ENCODE measurements around the gene TRAPPC3L. TPM values are rescaled to one million over a fixed set of nuclear protein-coding genes. Genes with fewer than 3 reads are reported as not detected.

The TRAPPC3L gene
- total RNA-seq, 2 experiments from 2014 or later: not detected

DNA sequence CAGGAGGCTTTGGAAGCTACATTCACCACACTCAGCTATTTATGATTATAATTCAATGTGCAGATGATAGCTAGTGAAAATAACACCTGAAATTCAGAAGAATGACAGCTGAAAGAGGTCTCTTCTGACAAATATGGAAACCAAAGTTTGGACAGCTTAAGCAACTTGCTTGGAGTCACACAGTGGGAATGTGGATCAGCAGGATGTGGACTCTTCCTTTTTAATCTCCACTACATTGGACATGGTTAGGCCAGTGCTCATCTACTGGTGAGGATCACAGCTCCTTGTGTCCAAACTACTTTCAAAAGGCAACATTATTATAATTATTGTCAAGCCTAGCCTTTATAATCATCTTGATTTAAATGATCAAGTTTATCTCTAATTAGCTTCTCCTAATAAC lies 10.4 kb downstream of the TRAPPC3L start:
- Mint-ChIP-seq H3K9me3 (no peaks in the 10 kb centered on the region), H3K4me3 (no peak overlapping the region), H3K27me3 (peaks cover 31% of the 10 kb centered on the region), H3K4me1 (ENCODE audit: low read depth) (no peaks in the 10 kb centered on the region), H3K36me3 (ENCODE audit: low read depth) (no peaks in the 10 kb centered on the region), H3K27ac (no peak overlapping the region)
- Histone ChIP-seq H3K4me1 (ENCODE audit: insufficient read depth, low read length) (no peaks in the 10 kb centered on the region), H3K36me3 (ENCODE audit: insufficient read depth, low read length) (no peaks in the 10 kb centered on the region), H3K9me3 (ENCODE audit: control insufficient read depth in 1 of 2, insufficient read depth in 1 of 2, low read length in 2 of 2) (no peaks in the 10 kb centered on the region), H3K4me3 (ENCODE audit: low read length) (no peak overlapping the region), H3K27me3 (ENCODE audit: control insufficient read depth in 1 of 2, insufficient read depth in 2 of 2, low read length in 2 of 2) (peaks cover 0 to 5% of the 10 kb centered on the region in 2 experiments), H3K27ac (ENCODE audit: low read depth in 1 of 2, low read length in 2 of 2) (no peak overlapping the region)
- DNase-seq (no peak), ATAC-seq (ENCODE audit: poor library complexity) (no peak)
- ChIA-PET CTCF (interaction anchor here (1.2 to 2.8 kb wide), 3 partner anchors 26 to 266 kb away, joined by 3 to 17 read pairs (median 3); no protein-coding TSS in a partner anchor), POLR2A (interaction anchor here (0.8 to 0.9 kb wide), 2 partner anchors 36 to 255 kb away, joined by 3 to 4 read pairs; partner anchors contain the start of genes RWDD1 and TSPYL1)
- intact Hi-C loops (cut with DNase I, micrococcal nuclease): loop anchor here (5.0 to 10.0 kb wide), 2 partner anchors 117 to 310 kb away; no protein-coding TSS in a partner anchor
- TF ChIP-seq, protein P1, sequence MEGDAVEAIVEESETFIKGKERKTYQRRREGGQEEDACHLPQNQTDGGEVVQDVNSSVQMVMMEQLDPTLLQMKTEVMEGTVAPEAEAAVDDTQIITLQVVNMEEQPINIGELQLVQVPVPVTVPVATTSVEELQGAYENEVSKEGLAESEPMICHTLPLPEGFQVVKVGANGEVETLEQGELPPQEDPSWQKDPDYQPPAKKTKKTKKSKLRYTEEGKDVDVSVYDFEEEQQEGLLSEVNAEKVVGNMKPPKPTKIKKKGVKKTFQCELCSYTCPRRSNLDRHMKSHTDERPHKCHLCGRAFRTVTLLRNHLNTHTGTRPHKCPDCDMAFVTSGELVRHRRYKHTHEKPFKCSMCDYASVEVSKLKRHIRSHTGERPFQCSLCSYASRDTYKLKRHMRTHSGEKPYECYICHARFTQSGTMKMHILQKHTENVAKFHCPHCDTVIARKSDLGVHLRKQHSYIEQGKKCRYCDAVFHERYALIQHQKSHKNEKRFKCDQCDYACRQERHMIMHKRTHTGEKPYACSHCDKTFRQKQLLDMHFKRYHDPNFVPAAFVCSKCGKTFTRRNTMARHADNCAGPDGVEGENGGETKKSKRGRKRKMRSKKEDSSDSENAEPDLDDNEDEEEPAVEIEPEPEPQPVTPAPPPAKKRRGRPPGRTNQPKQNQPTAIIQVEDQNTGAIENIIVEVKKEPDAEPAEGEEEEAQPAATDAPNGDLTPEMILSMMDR (IDR thresholded peaks at IDR 0.05): no peak

DNA sequence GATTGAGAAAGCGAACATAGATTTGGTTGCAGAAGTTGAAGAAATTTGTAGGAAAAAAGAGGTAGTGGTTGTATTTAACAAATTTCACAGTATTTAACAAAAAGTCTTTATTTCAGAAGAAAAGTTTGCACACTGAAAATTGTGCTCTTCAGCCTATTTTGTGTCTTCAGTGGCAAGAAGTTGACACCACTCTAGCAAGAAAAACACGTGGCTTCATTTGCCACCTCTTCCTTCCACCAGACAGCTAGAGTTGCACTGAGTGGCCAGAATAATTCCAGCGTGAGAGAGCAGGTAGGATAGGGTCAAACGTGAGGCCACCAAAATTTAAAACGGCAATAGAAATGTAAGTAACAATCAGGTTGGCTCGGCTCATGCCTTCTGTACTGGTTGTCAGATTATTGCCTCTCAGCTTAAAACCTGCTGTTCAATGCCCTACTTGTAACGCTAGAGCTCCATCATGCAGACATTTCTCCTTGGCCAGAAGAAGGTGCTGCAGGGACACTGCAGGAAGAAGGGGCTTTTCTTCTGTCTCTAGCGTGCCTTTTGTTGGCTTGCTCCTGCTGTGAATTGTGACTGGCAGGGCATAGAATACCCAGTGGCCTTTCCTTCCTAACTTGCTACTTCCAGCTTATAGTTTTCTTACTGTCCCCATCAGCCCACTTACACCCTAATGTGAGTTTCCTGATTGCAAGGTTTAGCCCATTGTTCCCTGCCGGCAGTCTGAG lies 12.1 kb downstream of the TRAPPC3L start:
- H3K36me3 Mint-ChIP-seq (ENCODE audit: low read depth): no peaks in the 10 kb centered on the region
- ATAC-seq (ENCODE audit: poor library complexity) (no peak), DNase-seq (no peak)
- H3K4me3 Mint-ChIP-seq: no peak overlapping the region
- TF ChIP-seq, protein P1 (IDR thresholded peaks at IDR 0.05): no peak
- Histone ChIP-seq H3K4me3 (ENCODE audit: low read length) (no peak overlapping the region), H3K4me1 (ENCODE audit: insufficient read depth, low read length) (no peaks in the 10 kb centered on the region), H3K27me3 (ENCODE audit: control insufficient read depth in 1 of 2, insufficient read depth in 2 of 2, low read length in 2 of 2) (peaks cover 0 to 5% of the 10 kb centered on the region in 2 experiments), H3K36me3 (ENCODE audit: insufficient read depth, low read length) (no peaks in the 10 kb centered on the region), H3K9me3 (ENCODE audit: control insufficient read depth in 1 of 2, insufficient read depth in 1 of 2, low read length in 2 of 2) (no peaks in the 10 kb centered on the region), H3K27ac (ENCODE audit: low read depth in 1 of 2, low read length in 2 of 2) (no peak overlapping the region)
- intact Hi-C loops (cut with DNase I, micrococcal nuclease): loop anchor here (5.0 to 10.0 kb wide), 3 partner anchors 266 to 316 kb away; no protein-coding TSS in a partner anchor
- H3K9me3 Mint-ChIP-seq: no peaks in the 10 kb centered on the region
- peaks cover 34% of the 10 kb centered on the region for H3K27me3 Mint-ChIP-seq
- H3K27ac Mint-ChIP-seq: no peak overlapping the region
- ChIA-PET POLR2A (no interaction called here), CTCF (interaction anchor here (0.7 to 2.8 kb wide), 2 partner anchors 28 to 265 kb away, joined by 3 to 17 read pairs; no protein-coding TSS in a partner anchor)
- H3K4me1 Mint-ChIP-seq (ENCODE audit: low read depth): no peaks in the 10 kb centered on the region

- POLR2A ChIA-PET: no interaction called here
- H3K4me3 Mint-ChIP-seq: no peak overlapping the region
- H3K36me3 ChIP-seq (ENCODE audit: insufficient read depth, low read length): no peaks in the 10 kb centered on the region
- peak; percentile 99 for ATAC-seq (ENCODE audit: poor library complexity)
- CTCF ChIA-PET: interaction anchor here (1.0 kb wide), 2 partner anchors 244 to 253 kb away, joined by 3 to 4 read pairs; partner anchors contain the start of gene TSPYL1
- H3K27me3 Mint-ChIP-seq: peaks cover 38% of the 10 kb centered on the region
- H3K4me1 Mint-ChIP-seq (ENCODE audit: low read depth): no peaks in the 10 kb centered on the region
- H3K4me1 ChIP-seq (ENCODE audit: insufficient read depth, low read length): no peaks in the 10 kb centered on the region
- no peak overlapping the region for H3K27ac Mint-ChIP-seq
- no peak overlapping the region for H3K4me3 ChIP-seq (ENCODE audit: low read length)
- no peaks in the 10 kb centered on the region for H3K9me3 ChIP-seq (ENCODE audit: control insufficient read depth in 1 of 2, insufficient read depth in 1 of 2, low read length in 2 of 2)
- TF ChIP-seq, protein P1 (IDR thresholded peaks at IDR 0.05): peak; percentile 83
- DNase-seq: peak; percentile 31 to 83 (median 52)
- no peaks in the 10 kb centered on the region for H3K36me3 Mint-ChIP-seq (ENCODE audit: low read depth)
- no peaks in the 10 kb centered on the region for H3K9me3 Mint-ChIP-seq
- H3K27ac ChIP-seq (ENCODE audit: low read depth in 1 of 2, low read length in 2 of 2): no peak overlapping the region
- peaks cover 0 to 5% of the 10 kb centered on the region in 2 experiments for H3K27me3 ChIP-seq (ENCODE audit: control insufficient read depth in 1 of 2, insufficient read depth in 2 of 2, low read length in 2 of 2)
- intact Hi-C loops (cut with DNase I, micrococcal nuclease): loop anchor here (1.0 to 10.0 kb wide), 8 partner anchors 91 to 315 kb away; no protein-coding TSS in a partner anchor
Observed at GRCh38 chr6:116531675-116532570, 13.6 kb downstream of the TRAPPC3L start.

All from CD4-positive, alpha-beta T cell (primary cell).